Sigmoid colon (tissue), 4 donors: ENCODE measurements around the gene NT5C3A.

Experiments used
- CTCF ChIP-seq, 4 experiments: fragments of 450-650 bp in 3 of 4; fragments of 200-600 bp in 1 of 4; IDR thresholded peaks; one replicate each; pipeline ENCODE4 v1.5.1; 2016 to 2019; ENCODE audit warnings: antibody characterized with exemption in 4 of 4, mild to moderate bottlenecking in 3 of 4, moderate library complexity in 2 of 4
- POLR2A ChIP-seq, 2 donors: fragments of 450-650 bp; IDR thresholded peaks; one replicate each; pipeline ENCODE4 v1.6.1; 2016; ENCODE audit warnings: antibody characterized with exemption in 2 of 2, mild to moderate bottlenecking in 2 of 2, moderate library complexity in 2 of 2
- POLR2AphosphoS5 ChIP-seq, 4 donors: sonication (generic); formaldehyde crosslinking; IDR thresholded peaks; one replicate each; pipeline ENCODE4 v1.6.1; 2017; ENCODE audit warnings: antibody characterized with exemption in 4 of 4

DNA sequence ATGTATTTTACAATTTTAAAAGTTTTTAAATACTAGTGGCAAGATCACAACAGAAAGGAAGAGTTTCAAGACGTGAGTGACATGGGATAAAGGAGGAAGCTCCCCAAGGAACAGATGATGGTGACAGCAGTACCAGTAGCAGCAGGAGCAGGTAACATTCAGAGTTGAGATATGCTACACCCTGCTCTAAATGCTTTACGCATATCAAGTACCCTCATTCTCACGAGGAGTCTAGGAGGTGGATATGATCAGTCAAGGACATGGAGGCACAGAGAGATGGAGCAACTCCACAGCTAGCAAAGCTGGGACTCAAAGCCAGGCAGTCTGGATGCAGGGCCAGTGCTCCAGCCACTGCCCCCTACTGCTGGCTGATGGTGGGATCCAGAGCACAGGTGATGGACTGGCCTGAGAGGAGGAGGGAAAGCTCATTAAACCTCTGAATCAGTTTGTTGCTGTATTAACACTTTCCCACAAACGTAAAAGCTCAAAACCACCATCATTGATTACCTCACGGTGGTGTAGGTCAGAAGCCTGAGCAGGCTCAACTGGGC lies 29.1 kb upstream of the NT5C3A start:
- TF ChIP-seq POLR2A (IDR thresholded peaks at IDR 0.05) (no peak), CTCF (IDR thresholded peaks at IDR 0.05) (no peak), POLR2AphosphoS5 (IDR thresholded peaks at IDR 0.05) (no peak)
